MM.1S (cell line): ENCODE data around the gene PIGZ.

Source experiments
- CTCF ChIP-seq: fragments of 300-600 bp; sonication (generic); IDR thresholded peaks from 2 replicates; pipeline ENCODE4 v1.5.1; 2016; ENCODE audit warnings: antibody characterized with exemption, low read length, mixed read lengths
- EZH2phosphoT487 ChIP-seq: fragments of 300-600 bp; sonication (generic); IDR thresholded peaks from 2 replicates; pipeline ENCODE4 v1.6.1; 2018; ENCODE audit warnings: antibody characterized with exemption, low read length

DNA sequence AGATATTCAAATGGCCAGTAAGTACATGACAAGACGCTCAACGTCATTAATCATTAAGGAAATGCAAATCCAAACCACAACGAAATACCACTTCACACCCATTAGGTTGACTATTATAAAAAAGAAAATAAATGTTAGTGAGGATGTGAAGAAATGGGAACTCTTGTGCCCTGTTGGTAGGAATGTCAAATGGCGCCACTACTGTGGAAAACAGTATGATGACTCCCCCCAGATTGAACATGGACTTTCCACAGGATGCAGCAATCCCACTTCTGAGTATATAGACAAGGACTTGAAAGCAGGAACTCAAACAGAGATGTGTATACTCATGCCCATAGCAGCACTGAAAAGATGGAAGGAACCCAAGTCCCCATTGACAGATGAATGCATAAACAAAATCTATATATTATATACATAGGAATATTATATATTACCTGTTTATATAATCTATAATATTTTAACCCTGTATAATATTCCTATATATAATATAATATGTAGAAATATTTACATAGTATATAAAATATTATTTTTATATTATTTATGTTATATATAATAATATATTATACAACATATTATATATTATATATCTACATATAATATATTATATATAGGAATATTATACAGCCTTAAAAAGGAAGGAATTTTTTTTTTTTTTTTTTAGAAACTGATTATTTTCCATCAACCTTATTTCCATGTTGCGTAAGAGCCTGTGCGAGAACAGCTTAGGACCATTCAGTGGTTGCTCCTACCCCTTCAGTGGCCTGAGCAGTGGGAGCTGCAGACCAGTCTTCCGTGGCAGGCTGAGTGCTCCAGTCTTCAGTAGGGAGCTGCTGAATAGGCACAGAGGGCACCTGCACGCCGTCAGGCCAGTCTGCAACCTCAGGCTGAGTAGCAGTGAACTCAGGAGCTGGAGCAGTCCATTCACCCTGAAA is 17.6 kb upstream of the PIGZ start:
- TF ChIP-seq CTCF = no peak
- no peak for TF ChIP-seq EZH2phosphoT487
